ENCODE results near the gene UGT1A9. TPM values are rescaled to one million over a fixed set of nuclear protein-coding genes. Genes with fewer than 3 reads are reported as not detected.

The UGT1A9 gene
- total RNA-seq, 1 donor from 2014 or later = not detected

GRCh38 chr2:233816771-233817170 lies 145.1 kb downstream of the UGT1A9 start:
- no peak for DNase-seq (ENCODE audit: low read depth in 2 of 2)

DNA sequence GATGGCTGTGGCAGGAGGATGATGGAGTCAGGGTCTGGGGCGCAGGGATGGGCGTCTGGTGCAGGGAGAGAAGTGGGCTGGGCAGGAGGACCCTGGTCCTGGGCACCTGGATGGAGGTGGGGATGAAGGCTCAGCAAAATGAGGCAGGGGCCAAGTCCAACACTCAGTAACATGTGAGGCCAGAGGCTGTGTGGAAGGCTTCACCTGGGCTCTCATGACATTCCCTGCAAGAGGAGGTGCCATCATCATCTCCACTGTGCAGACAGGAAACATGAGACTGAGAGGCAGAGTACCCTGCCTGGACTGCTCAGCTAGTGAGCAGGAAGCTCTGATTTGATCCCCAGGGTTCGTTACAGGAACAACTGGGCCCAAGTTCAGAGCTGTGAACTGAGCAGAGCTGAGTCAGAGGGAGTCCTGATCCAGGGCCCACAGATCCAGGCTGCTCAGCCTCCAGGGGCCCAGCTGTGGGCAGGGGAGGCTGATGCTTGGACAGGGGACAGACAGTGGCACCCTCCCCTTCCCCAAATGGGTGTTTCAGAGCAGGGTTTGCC lies 145.7 kb downstream of the UGT1A9 start:
- DNase-seq (ENCODE audit: low read depth in 2 of 2) = no peak

- no peak for DNase-seq (ENCODE audit: low read depth in 2 of 2)
Measured at GRCh38 chr2:233817995-233818638, 146.4 kb downstream of the UGT1A9 start.

DNA sequence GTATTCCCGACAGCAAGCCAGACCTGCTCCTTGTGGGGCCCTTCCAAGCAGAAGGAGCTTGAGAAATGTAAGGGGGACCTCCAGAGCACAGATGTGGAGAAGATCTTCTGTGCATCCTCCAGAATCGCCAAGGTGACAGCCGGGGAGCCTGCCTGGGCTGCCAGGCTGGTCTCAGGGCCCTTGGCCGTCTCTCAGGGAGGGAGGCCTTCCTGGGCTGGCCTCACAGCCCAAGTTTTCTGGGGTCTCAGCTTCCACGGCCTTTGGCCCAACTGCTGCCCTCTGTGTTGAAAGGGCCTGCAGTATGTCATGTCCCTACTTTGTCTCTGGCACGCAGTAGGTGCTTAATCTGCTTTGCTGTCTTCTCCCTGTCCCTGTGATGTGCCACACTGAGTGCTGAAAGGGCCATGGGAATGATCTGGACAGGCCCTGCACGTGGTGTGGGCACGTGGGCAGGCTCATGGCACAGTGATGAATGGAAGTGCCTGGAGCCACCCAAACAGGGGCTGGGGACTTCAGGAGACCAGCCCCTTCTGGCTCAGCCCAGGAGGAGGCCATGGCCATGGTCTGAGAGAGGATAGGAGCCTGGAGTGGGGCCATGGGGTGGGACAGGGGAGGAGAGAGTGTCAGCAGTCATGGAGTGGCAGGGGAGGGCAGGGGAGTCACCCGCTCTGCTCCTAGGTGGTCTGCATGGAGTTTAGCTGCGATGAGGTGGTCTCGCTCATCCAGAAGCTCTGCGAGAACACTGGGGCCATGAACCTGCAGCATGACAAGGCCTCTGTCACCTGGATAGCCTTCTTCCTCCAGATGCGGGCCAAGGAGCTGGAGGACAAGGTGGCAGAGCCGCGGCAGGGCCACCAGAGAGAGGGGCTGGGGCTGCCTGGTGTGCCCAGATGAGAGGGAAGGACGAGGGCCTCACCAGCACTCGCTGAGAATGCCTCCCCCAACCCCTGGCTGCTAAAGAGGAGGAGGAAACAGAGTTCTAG lies 147.2 kb downstream of the UGT1A9 start:
- DNase-seq (ENCODE audit: low read depth in 2 of 2) = no peak

DNA sequence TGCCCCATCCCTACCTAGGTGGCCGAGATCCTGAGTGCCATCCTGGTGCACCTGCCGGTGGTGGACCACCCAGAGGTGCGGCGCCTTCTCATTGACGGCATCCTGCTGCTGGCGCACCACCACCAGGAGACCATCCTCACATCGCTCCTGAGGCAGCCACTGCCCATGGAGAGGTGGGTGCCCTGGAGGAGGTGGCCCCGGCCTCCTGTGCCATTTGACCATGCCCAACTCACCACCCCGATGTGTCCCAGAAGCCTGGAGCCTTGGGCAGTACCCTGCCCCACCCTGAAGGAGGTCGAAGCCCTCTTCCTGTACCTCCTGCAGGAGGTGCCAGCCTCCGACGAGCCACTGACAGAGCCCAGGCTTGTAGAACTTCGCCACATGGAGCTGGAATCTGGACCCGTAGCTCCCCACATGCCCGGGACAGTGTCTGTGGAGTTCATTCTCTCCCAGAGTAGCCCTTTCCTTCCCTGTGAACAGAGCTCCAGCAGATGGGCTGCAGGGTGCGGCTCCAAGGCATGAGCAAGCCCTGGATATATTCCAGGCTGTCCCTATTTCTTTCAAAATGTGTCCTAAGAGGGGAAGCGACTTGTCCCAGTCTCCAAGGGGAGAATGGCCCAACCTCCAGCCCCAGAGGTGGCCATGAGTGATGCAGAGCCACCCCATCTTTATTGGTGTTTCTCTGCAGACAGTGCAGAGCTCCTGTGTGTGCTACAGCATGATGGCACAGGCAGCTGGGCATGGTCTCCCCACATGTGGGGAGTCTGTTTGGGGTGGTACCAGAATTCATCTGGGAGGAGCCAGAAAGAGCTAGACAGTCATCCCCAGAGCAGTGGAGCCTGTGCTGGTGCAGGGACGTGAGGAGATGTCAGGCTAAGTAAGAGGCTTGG lies 148.4 kb downstream of the UGT1A9 start:
- no peak for DNase-seq (ENCODE audit: low read depth in 2 of 2)

DNA sequence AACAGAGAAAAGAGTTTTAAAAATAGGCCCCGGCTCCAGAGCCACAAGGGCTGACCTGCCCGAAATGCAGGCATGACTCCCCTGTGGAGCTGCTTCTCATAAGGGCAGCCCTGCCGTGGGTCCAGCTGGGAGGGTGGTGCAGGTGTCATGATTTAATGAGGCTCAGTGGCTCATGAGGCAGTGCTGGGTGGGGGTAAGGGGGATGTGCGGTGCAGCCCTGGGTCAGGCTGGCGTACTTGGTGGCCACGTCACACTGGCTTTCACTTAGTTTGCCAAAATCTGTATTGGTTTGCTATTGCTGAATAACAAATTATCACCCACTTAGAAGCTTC lies 149.0 kb downstream of the UGT1A9 start:
- DNase-seq (ENCODE audit: low read depth in 2 of 2) = no peak

GRCh38 chr2:233821196-233821595 lies 149.5 kb downstream of the UGT1A9 start:
- no peak for DNase-seq (ENCODE audit: low read depth in 2 of 2)

- DNase-seq (ENCODE audit: low read depth in 2 of 2) = no peak
Measured at GRCh38 chr2:233821709-233822100, 150.0 kb downstream of the UGT1A9 start.

DNA sequence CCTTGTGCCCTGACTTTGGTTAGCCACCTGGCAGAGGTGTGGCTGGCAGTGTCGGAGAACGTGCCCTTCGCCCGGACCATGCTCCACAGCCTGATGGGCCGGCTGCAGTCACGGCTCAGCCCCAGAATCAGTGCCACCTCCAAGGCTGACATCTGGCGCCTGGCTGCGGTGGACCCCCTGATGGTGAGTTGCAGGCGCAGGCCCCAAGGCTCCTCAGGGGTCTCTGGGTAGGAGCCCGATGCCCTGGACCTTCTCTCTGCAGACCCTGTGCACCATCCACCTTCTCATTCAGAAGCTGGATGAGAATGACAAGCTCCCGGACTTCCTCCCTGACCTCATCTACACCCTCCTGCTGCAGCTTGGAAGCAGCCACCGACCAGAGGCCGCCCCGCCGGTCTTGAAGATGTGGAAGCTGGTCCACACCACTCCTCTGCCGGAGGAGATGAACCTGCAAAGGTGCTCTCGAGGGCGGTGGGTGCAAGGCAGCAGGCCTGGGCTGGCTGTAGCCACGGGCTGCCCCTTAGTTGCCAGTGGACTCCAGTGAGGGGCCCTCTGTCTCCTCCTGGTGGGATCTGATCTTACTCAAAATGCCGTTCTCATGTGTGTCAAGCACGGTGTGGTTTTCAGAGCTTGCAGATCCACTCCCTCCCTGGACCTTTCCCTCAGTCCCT lies 150.5 kb downstream of the UGT1A9 start:
- no peak for DNase-seq (ENCODE audit: low read depth in 2 of 2)

Other genes starting within 250 kb of the UGT1A9 start
- gene USP40, start 105.1 kb upstream of the UGT1A9 start, total RNA-seq = 19.0 and 19.8 TPM in 2 replicates
- gene UGT1A8, start 54.3 kb upstream of the UGT1A9 start, total RNA-seq = not detected in 2 replicates
- gene UGT1A10, start 35.5 kb upstream of the UGT1A9 start, total RNA-seq = not detected in 2 replicates
- gene UGT1A7, start 10.0 kb downstream of the UGT1A9 start, total RNA-seq = not detected in 2 replicates
- gene UGT1A6, start 21.0 kb downstream of the UGT1A9 start, total RNA-seq = not detected in 2 replicates
- not detected in 2 replicates for gene UGT1A5, start 41.0 kb downstream of the UGT1A9 start, total RNA-seq
- not detected in 2 replicates for gene UGT1A4, start 46.8 kb downstream of the UGT1A9 start, total RNA-seq
- gene UGT1A3, start 57.1 kb downstream of the UGT1A9 start, total RNA-seq = not detected in 2 replicates
- gene UGT1A1, start 88.4 kb downstream of the UGT1A9 start, total RNA-seq = not detected in 2 replicates
- not detected in 2 replicates for gene MROH2A, start 106.4 kb downstream of the UGT1A9 start, total RNA-seq
- gene HJURP, start 182.6 kb downstream of the UGT1A9 start, total RNA-seq = 3.3 and 9.5 TPM in 2 replicates
- gene TRPM8, start 245.5 kb downstream of the UGT1A9 start, total RNA-seq = not detected in 2 replicates

All from dermis microvascular lymphatic vessel endothelial cell (primary cell).